ENCODE measurements around the gene OSBP2.

Gene OSBP2

GRCh38 chr22:30881361-30882183 lies 186.9 kb downstream of the OSBP2 start:
- no peaks in the 10 kb centered on the region for H4K20me1 ChIP-seq (ENCODE audit: control insufficient read depth, insufficient read depth, low read depth, low read length)
- H3K27ac ChIP-seq (ENCODE audit: low read depth, low read length), result no peak overlapping the region
- no peak overlapping the region for H3K4me3 ChIP-seq (ENCODE audit: low read length)
- TF ChIP-seq CTCF (IDR thresholded peaks at IDR 0.05; ENCODE audit: low read depth, low read length, poor library complexity, severe bottlenecking) (no peak), EZH2phosphoT487 (IDR thresholded peaks at IDR 0.05; ENCODE audit: borderline replicate concordance, low read length) (no peak)
- H3K27me3 ChIP-seq (ENCODE audit: control insufficient read depth, low read length), result no peaks in the 10 kb centered on the region
- no peaks in the 10 kb centered on the region for H3K4me1 ChIP-seq (ENCODE audit: control insufficient read depth, low read length)
- no peaks in the 10 kb centered on the region for H3K9me2 ChIP-seq (replicated peaks; ENCODE audit: control insufficient read depth, low read length)
- H3K79me2 ChIP-seq (ENCODE audit: control insufficient read depth, low read length), result no peaks in the 10 kb centered on the region
- H3K36me3 ChIP-seq (ENCODE audit: control insufficient read depth, low read length), result no peaks in the 10 kb centered on the region
- H3K4me2 ChIP-seq (ENCODE audit: low read length), result no peak overlapping the region
- no peaks in the 10 kb centered on the region for H3F3A ChIP-seq (ENCODE audit: control insufficient read depth, insufficient read depth)
- no peaks in the 10 kb centered on the region for H3K9me3 ChIP-seq (ENCODE audit: control insufficient read depth, insufficient read depth, low read length)

DNA sequence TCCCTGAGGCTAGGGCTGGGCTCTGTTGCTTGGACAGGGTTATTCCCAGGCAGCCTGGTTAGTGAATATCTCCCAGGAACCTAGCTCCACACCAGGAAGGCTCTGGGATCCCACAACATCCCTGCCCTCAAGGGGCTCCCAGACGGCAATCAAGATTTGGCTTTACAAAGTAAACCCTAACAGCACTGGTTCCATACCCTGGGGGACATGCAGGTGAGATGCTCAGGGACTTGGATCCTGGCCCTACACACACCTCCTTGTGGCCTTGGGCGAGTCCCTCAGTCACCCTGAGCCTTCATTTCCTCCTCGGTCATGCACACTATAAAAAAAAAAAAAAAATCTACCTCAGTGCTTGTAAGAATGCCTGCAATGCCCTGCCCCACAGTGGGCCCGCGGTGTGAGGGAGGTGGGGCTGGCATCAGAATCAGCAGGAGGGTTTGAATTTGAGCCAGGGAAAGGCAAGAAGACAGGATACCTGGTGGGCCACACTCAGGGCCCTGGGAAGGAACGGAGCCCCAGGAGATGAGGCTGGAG lies 187.6 kb downstream of the OSBP2 start:
- no peak overlapping the region for H3K27ac ChIP-seq (ENCODE audit: low read depth, low read length)
- H3K9me3 ChIP-seq (ENCODE audit: control insufficient read depth, insufficient read depth, low read length), result no peaks in the 10 kb centered on the region
- no peaks in the 10 kb centered on the region for H3K27me3 ChIP-seq (ENCODE audit: control insufficient read depth, low read length)
- no peaks in the 10 kb centered on the region for H3K9me2 ChIP-seq (replicated peaks; ENCODE audit: control insufficient read depth, low read length)
- no peaks in the 10 kb centered on the region for H3K36me3 ChIP-seq (ENCODE audit: control insufficient read depth, low read length)
- H3F3A ChIP-seq (ENCODE audit: control insufficient read depth, insufficient read depth), result no peaks in the 10 kb centered on the region
- H3K79me2 ChIP-seq (ENCODE audit: control insufficient read depth, low read length), result no peaks in the 10 kb centered on the region
- no peak overlapping the region for H3K4me3 ChIP-seq (ENCODE audit: low read length)
- H4K20me1 ChIP-seq (ENCODE audit: control insufficient read depth, insufficient read depth, low read depth, low read length), result no peaks in the 10 kb centered on the region
- H3K4me1 ChIP-seq (ENCODE audit: control insufficient read depth, low read length), result no peaks in the 10 kb centered on the region
- no peak overlapping the region for H3K4me2 ChIP-seq (ENCODE audit: low read length)
- no peak for TF ChIP-seq CTCF (IDR thresholded peaks at IDR 0.05; ENCODE audit: low read depth, low read length, poor library complexity, severe bottlenecking)
- TF ChIP-seq EZH2phosphoT487 (IDR thresholded peaks at IDR 0.05; ENCODE audit: borderline replicate concordance, low read length), result no peak

GRCh38 chr22:30882974-30883533 lies 188.4 kb downstream of the OSBP2 start:
- H3K9me3 ChIP-seq (ENCODE audit: control insufficient read depth, insufficient read depth, low read length), result no peaks in the 10 kb centered on the region
- H4K20me1 ChIP-seq (ENCODE audit: control insufficient read depth, insufficient read depth, low read depth, low read length), result no peaks in the 10 kb centered on the region
- H3K27ac ChIP-seq (ENCODE audit: low read depth, low read length), result no peak overlapping the region
- H3K27me3 ChIP-seq (ENCODE audit: control insufficient read depth, low read length), result no peaks in the 10 kb centered on the region
- H3K4me2 ChIP-seq (ENCODE audit: low read length), result no peak overlapping the region
- H3F3A ChIP-seq (ENCODE audit: control insufficient read depth, insufficient read depth), result no peaks in the 10 kb centered on the region
- no peaks in the 10 kb centered on the region for H3K36me3 ChIP-seq (ENCODE audit: control insufficient read depth, low read length)
- TF ChIP-seq CTCF (IDR thresholded peaks at IDR 0.05; ENCODE audit: low read depth, low read length, poor library complexity, severe bottlenecking), result no peak
- no peak for TF ChIP-seq EZH2phosphoT487 (IDR thresholded peaks at IDR 0.05; ENCODE audit: borderline replicate concordance, low read length)
- H3K9me2 ChIP-seq (replicated peaks; ENCODE audit: control insufficient read depth, low read length), result no peaks in the 10 kb centered on the region
- no peaks in the 10 kb centered on the region for H3K4me1 ChIP-seq (ENCODE audit: control insufficient read depth, low read length)
- no peaks in the 10 kb centered on the region for H3K79me2 ChIP-seq (ENCODE audit: control insufficient read depth, low read length)
- no peak overlapping the region for H3K4me3 ChIP-seq (ENCODE audit: low read length)
